GM12891 (cell line): ENCODE measurements around the gene POU2F1.

ENCODE experiments used
- POLR2A ChIP-seq: IDR thresholded peaks from 2 replicates; pipeline ENCODE4 v1.6.1; 2011; ENCODE audit warnings: low read depth, low read length, control low read depth
- POLR2AphosphoS5 ChIP-seq: IDR thresholded peaks from 2 replicates; pipeline ENCODE4 v1.6.1; 2011; ENCODE audit warnings: low read depth, low read length, control low read depth
- SPI1 ChIP-seq: IDR thresholded peaks from 2 replicates; pipeline ENCODE4 v1.6.1; 2011; ENCODE audit warnings: low read depth, low read length, control low read depth
- TAF1 ChIP-seq: IDR thresholded peaks from 2 replicates; pipeline ENCODE4 v1.6.1; 2011; ENCODE audit warnings: low read depth, low read length, control low read depth

- TF ChIP-seq POLR2A (no peak), POLR2AphosphoS5 (no peak), TAF1 (no peak), SPI1 (no peak)
Measured at GRCh38 chr1:167175901-167176300, 44.8 kb upstream of the POU2F1 start.
